ENCODE measurements around the gene CPEB3.

Gene CPEB3

GRCh38 chr10:92267343-92267742 is 23.5 kb downstream of the CPEB3 start:
- no peak overlapping the region for H3K4me3 ChIP-seq (ENCODE audit: low read depth, low read length)
- no peak for TF ChIP-seq CTCF (IDR thresholded peaks at IDR 0.05; ENCODE audit: low read depth, low read length, missing control alignments)
- no peak for DNase-seq (ENCODE audit: low read depth)

- no peak for TF ChIP-seq CTCF (IDR thresholded peaks at IDR 0.05; ENCODE audit: low read depth, low read length, missing control alignments)
- no peak overlapping the region for H3K4me3 ChIP-seq (ENCODE audit: low read depth, low read length)
- no peak for DNase-seq (ENCODE audit: low read depth)
Observed at GRCh38 chr10:92265687-92266258, 25.1 kb downstream of the CPEB3 start.

DNA sequence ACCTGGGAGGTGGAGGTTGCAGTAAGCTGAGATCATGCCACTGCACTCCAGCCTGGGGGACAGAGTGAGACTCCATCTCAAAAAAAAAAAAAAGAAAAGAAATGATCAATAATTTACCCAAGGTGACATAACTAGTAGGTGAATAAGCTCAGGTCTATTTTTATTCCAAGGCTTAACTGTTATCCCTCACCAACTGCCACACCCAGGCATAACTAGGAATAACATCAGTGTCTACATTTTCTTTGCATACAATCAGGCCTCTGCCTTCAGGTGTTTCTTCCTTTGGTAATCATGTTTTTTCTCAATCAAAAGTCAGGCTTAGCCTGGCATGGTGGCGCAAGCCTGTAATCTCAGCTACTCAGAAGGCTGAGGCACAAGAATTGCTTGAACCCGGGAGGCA is 26.6 kb downstream of the CPEB3 start:
- TF ChIP-seq CTCF (IDR thresholded peaks at IDR 0.05; ENCODE audit: low read depth, low read length, missing control alignments) = no peak
- no peak overlapping the region for H3K4me3 ChIP-seq (ENCODE audit: low read depth, low read length)
- no peak for DNase-seq (ENCODE audit: low read depth)

- no peak for DNase-seq (ENCODE audit: low read depth)
- no peak overlapping the region for H3K4me3 ChIP-seq (ENCODE audit: low read depth, low read length)
- TF ChIP-seq CTCF (IDR thresholded peaks at IDR 0.05; ENCODE audit: low read depth, low read length, missing control alignments) = no peak
Observed at GRCh38 chr10:92263396-92263795, 27.5 kb downstream of the CPEB3 start.

DNA sequence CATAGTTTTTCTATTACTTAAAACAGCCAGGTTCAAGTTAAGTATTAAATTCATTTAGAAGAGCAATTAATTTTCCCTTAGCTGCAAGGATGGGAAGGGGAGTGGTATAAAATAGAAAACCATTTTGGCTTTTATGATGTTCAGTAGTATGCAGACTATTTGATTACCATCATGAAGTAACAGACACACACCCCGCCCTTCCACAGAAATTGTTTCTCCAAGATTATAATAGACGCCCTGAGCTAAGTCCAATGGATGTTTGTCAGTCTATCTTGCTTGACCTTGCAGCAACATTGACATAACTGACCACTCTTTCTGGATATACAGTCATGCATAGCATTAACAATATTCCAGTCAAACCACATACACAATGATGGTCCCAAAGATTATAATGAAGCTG is 42.3 kb downstream of the CPEB3 start:
- no peak for DNase-seq (ENCODE audit: low read depth)
- no peak overlapping the region for H3K4me3 ChIP-seq (ENCODE audit: low read depth, low read length)
- TF ChIP-seq CTCF (IDR thresholded peaks at IDR 0.05; ENCODE audit: low read depth, low read length, missing control alignments) = no peak

GRCh38 chr10:92244796-92245195 is 46.1 kb downstream of the CPEB3 start:
- TF ChIP-seq CTCF (IDR thresholded peaks at IDR 0.05; ENCODE audit: low read depth, low read length, missing control alignments) = no peak
- peak; percentile 45 for DNase-seq (ENCODE audit: low read depth)
- no peak overlapping the region for H3K4me3 ChIP-seq (ENCODE audit: low read depth, low read length)

- TF ChIP-seq CTCF (IDR thresholded peaks at IDR 0.05; ENCODE audit: low read depth, low read length, missing control alignments) = no peak
- DNase-seq (ENCODE audit: low read depth) = no peak
- H3K4me3 ChIP-seq (ENCODE audit: low read depth, low read length) = no peak overlapping the region; the same call in 1 of the 2 replicates
Observed at GRCh38 chr10:92242910-92243671, 47.8 kb downstream of the CPEB3 start.

All from GM12864 (cell line).